GM23338 (cell line): ENCODE data around the gene SYT2. TPM values are rescaled to one million over a fixed set of nuclear protein-coding genes. Genes with fewer than 3 reads are reported as not detected.
A peak's percentile ranks its signal among the peaks of the same experiment; 100 is the strongest.

ENCODE experiments used
- ATAC-seq: fragments of 200-7000 bp; cut with Tn5 transposase; 3 replicates; pipeline ENCODE4 v1.9.1; 2020
- DNase-seq: peaks from one replicate; pipeline ENCODE4 v3.0.0-alpha.2; 2015; ENCODE audit warnings: low spot score
- H2AFZ ChIP-seq: fragments of 200-600 bp; sonication (generic); 2 replicates; pipeline ENCODE4 v1.8.0; 2016; ENCODE audit warnings: antibody characterized with exemption, mild to moderate bottlenecking, moderate library complexity
- H3F3A ChIP-seq: fragments of 200-600 bp; sonication (generic); replicated peaks from 2 replicates; pipeline ENCODE4 v1.8.0; 2017; ENCODE audit warnings: antibody characterized with exemption, mixed run types, low read depth
- H3K27ac ChIP-seq: fragments of 200-600 bp; sonication (generic); 2 replicates; pipeline ENCODE4 v1.6.1; 2016; ENCODE audit warnings: low read depth
- H3K27me3 ChIP-seq: fragments of 200-600 bp; sonication (generic); 2 replicates; pipeline ENCODE4 v1.8.0; 2016; ENCODE audit warnings: mild to moderate bottlenecking, mixed run types, moderate library complexity; ENCODE audit not compliant: insufficient read depth
- H3K36me3 ChIP-seq: fragments of 200-600 bp; sonication (generic); 2 replicates; pipeline ENCODE4 v1.8.0; 2016; ENCODE audit warnings: mild to moderate bottlenecking; ENCODE audit not compliant: insufficient read depth
- H3K4me1 ChIP-seq: fragments of 200-600 bp; sonication (generic); 2 replicates; pipeline ENCODE4 v1.8.0; 2016; ENCODE audit warnings: mild to moderate bottlenecking, moderate library complexity; ENCODE audit not compliant: insufficient read depth
- H3K4me2 ChIP-seq: fragments of 200-600 bp; sonication (generic); 2 replicates; pipeline ENCODE4 v1.7.1; 2017; ENCODE audit warnings: mixed run types
- H3K4me3 ChIP-seq: fragments of 200-600 bp; sonication (generic); 2 replicates; pipeline ENCODE4 v1.6.1; 2016; ENCODE audit warnings: mixed run types
- H3K79me2 ChIP-seq: fragments of 200-600 bp; sonication (generic); replicated peaks from 2 replicates; pipeline ENCODE4 v1.8.0; 2017; ENCODE audit warnings: mild to moderate bottlenecking; ENCODE audit not compliant: insufficient read depth
- H3K9me2 ChIP-seq: fragments of 200-600 bp; sonication (generic); 2 replicates; pipeline ENCODE4 v1.8.0; 2017; ENCODE audit not compliant: insufficient read depth
- H4K20me1 ChIP-seq: fragments of 200-600 bp; sonication (generic); replicated peaks from 2 replicates; pipeline ENCODE4 v1.8.0; 2017; ENCODE audit warnings: mild to moderate bottlenecking; ENCODE audit not compliant: insufficient read depth
- H3K27ac Mint-ChIP-seq: 2 replicates; pipeline ENCODE4 v1.8.0; 2020; ENCODE audit warnings: inconsistent platforms, mild to moderate bottlenecking, moderate library complexity, mixed read lengths
- H3K27me3 Mint-ChIP-seq: 3 replicates; pipeline ENCODE4 v1.8.0; 2022; ENCODE audit warnings: low read depth, mild to moderate bottlenecking, moderate library complexity, mixed read lengths, inconsistent platforms; ENCODE audit not compliant: insufficient read depth, poor library complexity
- H3K36me3 Mint-ChIP-seq: 3 replicates; pipeline ENCODE4 v1.8.0; 2021; ENCODE audit warnings: low read depth, mild to moderate bottlenecking, inconsistent platforms, moderate library complexity, mixed read lengths
- H3K4me1 Mint-ChIP-seq: 3 replicates; pipeline ENCODE4 v1.8.0; 2020; ENCODE audit warnings: mild to moderate bottlenecking, inconsistent platforms, mixed read lengths
- H3K4me3 Mint-ChIP-seq: 3 replicates; pipeline ENCODE4 v1.8.0; 2021; ENCODE audit warnings: moderate library complexity, mild to moderate bottlenecking, inconsistent platforms, mixed read lengths
- H3K9me3 Mint-ChIP-seq: 3 replicates; pipeline ENCODE4 v1.8.0; 2020; ENCODE audit warnings: moderate library complexity, mild to moderate bottlenecking, inconsistent platforms, mixed read lengths
- CREB1 ChIP-seq: fragments of 250-450 bp; sonication (Bioruptor Pico); IDR thresholded peaks from 2 replicates; pipeline ENCODE4 v1.5.0; 2020; ENCODE audit warnings: low read depth, mild to moderate bottlenecking, moderate library complexity
- EZH2 ChIP-seq: fragments of 200-600 bp; sonication (generic); IDR thresholded peaks from one replicate; pipeline ENCODE4 v1.8.0; 2017; ENCODE audit warnings: antibody characterized with exemption, mild to moderate bottlenecking, low read depth; ENCODE audit not compliant: unreplicated experiment
- EZH2phosphoT487 ChIP-seq: fragments of 200-600 bp; sonication (generic); IDR thresholded peaks from one replicate; pipeline ENCODE4 v1.8.1; 2018; ENCODE audit warnings: antibody characterized with exemption; ENCODE audit not compliant: unreplicated experiment
- JUNB ChIP-seq: IDR thresholded peaks from one replicate; pipeline ENCODE4 v1.6.1; 2016; ENCODE audit warnings: antibody characterized with exemption; ENCODE audit not compliant: unreplicated experiment
- NANOG ChIP-seq: IDR thresholded peaks from 2 replicates; pipeline ENCODE4 v1.6.1; 2016; ENCODE audit warnings: antibody characterized with exemption, borderline replicate concordance
- STAT1 ChIP-seq: IDR thresholded peaks from one replicate; pipeline ENCODE4 v1.6.1; 2016; ENCODE audit warnings: antibody characterized with exemption; ENCODE audit not compliant: unreplicated experiment
- ZNF114 ChIP-seq: fragments of 250-450 bp; sonication (Bioruptor Pico); IDR thresholded peaks from 2 replicates; pipeline ENCODE4 v1.5.0; 2020; ENCODE audit warnings: mild to moderate bottlenecking, moderate library complexity
- ZNF331 ChIP-seq: fragments of 250-450 bp; sonication (Bioruptor Pico); IDR thresholded peaks from 2 replicates; pipeline ENCODE4 v1.5.0; 2020; ENCODE audit warnings: low read depth, mild to moderate bottlenecking, moderate library complexity
- polyA plus RNA-seq: library from polyadenylated mRNA; unstranded; fragments of >200 nt; fragmentation: Nextera tagmentation; extraction: Ambion mirVana; gene quantifications from 2 replicates; pipeline ENCODE4 v1.2.1, GENCODE V29; 2016
- total RNA-seq: library from RNA; depleted of rRNA; stranded (reverse); fragments of >200 nt; shearing (Covaris generic); gene quantifications from 2 replicates; pipeline ENCODE4 v1.2.3, GENCODE V29; 2014
- TF ChIP-seq, protein P1 (sequence below): IDR thresholded peaks from 2 replicates; pipeline ENCODE4 v1.6.1; 2016; ENCODE audit warnings: antibody characterized with exemption
- TF ChIP-seq, protein P2 (sequence below): IDR thresholded peaks from one replicate; pipeline ENCODE4 v1.6.1; 2018; ENCODE audit warnings: antibody characterized with exemption; ENCODE audit not compliant: unreplicated experiment
- TF ChIP-seq, protein P3 (sequence below), 2 experiments: fragments of 200-600 bp in 1 of 2; sonication (generic) in 1 of 2; conservative IDR thresholded peaks; 2 replicates each; pipeline versions ENCODE4 v1.5.1 to v1.6.1; 2016 to 2017; ENCODE audit warnings: antibody characterized with exemption in 2 of 2, low read depth in 2 of 2, mild to moderate bottlenecking in 2 of 2, moderate library complexity in 1 of 2

Gene SYT2
- total and polyA plus RNA-seq, 2 experiments from 2014 or later = 2.4 to 12.5 TPM

DNA sequence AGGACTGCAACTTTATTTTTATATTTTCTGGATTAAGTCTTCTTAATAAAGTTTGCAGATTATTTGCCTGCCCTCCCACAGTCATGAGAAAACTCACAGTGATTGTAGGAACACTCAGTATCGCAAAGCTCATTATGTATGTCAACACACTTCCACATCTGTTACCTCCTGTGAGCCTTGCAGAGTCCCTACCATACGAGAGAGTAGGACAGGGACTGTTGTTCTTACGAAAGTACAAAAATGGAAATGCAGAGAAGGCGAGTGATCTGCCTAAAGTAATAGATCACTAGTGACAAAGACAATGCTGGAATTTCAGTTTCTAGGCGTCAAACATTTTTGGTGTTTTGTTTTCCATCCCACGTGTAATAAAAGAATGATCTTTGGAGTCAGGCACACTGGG lies 131.7 kb downstream of the SYT2 start (continued):
- TF ChIP-seq, protein P1, sequence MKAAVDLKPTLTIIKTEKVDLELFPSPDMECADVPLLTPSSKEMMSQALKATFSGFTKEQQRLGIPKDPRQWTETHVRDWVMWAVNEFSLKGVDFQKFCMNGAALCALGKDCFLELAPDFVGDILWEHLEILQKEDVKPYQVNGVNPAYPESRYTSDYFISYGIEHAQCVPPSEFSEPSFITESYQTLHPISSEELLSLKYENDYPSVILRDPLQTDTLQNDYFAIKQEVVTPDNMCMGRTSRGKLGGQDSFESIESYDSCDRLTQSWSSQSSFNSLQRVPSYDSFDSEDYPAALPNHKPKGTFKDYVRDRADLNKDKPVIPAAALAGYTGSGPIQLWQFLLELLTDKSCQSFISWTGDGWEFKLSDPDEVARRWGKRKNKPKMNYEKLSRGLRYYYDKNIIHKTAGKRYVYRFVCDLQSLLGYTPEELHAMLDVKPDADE = no peak
- no peak for TF ChIP-seq NANOG
- no peak for TF ChIP-seq EZH2phosphoT487
- no peak for TF ChIP-seq STAT1
- TF ChIP-seq ZNF114 (CRISPR knock-in tag) = no peak
- no peak for TF ChIP-seq CREB1 (CRISPR knock-in tag)
- TF ChIP-seq, protein P2, sequence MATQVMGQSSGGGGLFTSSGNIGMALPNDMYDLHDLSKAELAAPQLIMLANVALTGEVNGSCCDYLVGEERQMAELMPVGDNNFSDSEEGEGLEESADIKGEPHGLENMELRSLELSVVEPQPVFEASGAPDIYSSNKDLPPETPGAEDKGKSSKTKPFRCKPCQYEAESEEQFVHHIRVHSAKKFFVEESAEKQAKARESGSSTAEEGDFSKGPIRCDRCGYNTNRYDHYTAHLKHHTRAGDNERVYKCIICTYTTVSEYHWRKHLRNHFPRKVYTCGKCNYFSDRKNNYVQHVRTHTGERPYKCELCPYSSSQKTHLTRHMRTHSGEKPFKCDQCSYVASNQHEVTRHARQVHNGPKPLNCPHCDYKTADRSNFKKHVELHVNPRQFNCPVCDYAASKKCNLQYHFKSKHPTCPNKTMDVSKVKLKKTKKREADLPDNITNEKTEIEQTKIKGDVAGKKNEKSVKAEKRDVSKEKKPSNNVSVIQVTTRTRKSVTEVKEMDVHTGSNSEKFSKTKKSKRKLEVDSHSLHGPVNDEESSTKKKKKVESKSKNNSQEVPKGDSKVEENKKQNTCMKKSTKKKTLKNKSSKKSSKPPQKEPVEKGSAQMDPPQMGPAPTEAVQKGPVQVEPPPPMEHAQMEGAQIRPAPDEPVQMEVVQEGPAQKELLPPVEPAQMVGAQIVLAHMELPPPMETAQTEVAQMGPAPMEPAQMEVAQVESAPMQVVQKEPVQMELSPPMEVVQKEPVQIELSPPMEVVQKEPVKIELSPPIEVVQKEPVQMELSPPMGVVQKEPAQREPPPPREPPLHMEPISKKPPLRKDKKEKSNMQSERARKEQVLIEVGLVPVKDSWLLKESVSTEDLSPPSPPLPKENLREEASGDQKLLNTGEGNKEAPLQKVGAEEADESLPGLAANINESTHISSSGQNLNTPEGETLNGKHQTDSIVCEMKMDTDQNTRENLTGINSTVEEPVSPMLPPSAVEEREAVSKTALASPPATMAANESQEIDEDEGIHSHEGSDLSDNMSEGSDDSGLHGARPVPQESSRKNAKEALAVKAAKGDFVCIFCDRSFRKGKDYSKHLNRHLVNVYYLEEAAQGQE = no peak
- TF ChIP-seq, protein P3, sequence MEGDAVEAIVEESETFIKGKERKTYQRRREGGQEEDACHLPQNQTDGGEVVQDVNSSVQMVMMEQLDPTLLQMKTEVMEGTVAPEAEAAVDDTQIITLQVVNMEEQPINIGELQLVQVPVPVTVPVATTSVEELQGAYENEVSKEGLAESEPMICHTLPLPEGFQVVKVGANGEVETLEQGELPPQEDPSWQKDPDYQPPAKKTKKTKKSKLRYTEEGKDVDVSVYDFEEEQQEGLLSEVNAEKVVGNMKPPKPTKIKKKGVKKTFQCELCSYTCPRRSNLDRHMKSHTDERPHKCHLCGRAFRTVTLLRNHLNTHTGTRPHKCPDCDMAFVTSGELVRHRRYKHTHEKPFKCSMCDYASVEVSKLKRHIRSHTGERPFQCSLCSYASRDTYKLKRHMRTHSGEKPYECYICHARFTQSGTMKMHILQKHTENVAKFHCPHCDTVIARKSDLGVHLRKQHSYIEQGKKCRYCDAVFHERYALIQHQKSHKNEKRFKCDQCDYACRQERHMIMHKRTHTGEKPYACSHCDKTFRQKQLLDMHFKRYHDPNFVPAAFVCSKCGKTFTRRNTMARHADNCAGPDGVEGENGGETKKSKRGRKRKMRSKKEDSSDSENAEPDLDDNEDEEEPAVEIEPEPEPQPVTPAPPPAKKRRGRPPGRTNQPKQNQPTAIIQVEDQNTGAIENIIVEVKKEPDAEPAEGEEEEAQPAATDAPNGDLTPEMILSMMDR (conservative IDR thresholded peaks at IDR 0.05; ENCODE audit: low read depth in 2 of 2) = no peak

DNA sequence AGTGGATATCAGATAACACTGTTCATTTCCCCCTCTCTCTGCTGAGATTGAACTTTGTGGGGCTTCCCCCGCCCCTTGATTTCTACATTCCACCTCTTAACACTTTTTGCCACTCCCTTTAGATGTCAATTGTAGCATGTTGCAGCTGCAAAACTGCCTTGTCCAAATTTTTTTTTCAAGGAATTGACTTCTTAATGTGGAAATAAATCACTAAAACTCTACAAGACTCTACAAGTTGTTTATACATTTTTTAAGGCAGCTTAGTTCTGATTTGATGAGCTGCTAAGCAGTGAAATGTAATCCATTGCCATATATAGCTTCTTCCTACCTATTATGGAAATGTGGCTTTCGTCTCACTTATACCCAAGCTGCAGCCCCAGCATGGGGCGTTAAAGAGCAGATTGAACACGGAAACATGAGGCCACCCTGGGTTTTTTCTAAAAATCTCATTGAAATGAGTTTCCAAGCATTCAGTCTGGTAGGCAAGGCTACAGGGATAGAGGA lies 132.2 kb downstream of the SYT2 start:
- Mint-ChIP-seq H3K27ac (peak overlapping the region; percentile 85), H3K9me3 (no peaks in the 10 kb centered on the region), H3K4me1 (peaks cover 38% of the 10 kb centered on the region), H3K36me3 (peaks cover 3% of the 10 kb centered on the region; the same call in 1 of the 3 replicates), H3K4me3 (peak overlapping the region; percentile 23; the same call in 2 of the 3 replicates), H3K27me3 (no peaks in the 10 kb centered on the region)
- Histone ChIP-seq H3K79me2 (no peaks in the 10 kb centered on the region), H3K4me1 (peaks cover 36% of the 10 kb centered on the region), H3K9me2 (no peaks in the 10 kb centered on the region), H3K27me3 (no peaks in the 10 kb centered on the region), H4K20me1 (no peaks in the 10 kb centered on the region), H3F3A (no peaks in the 10 kb centered on the region), H3K4me2 (peak overlapping the region; percentile 53), H3K4me3 (no peak overlapping the region), H3K27ac (peak overlapping the region; percentile 71; the same call in 1 of the 2 replicates), H2AFZ (no peak overlapping the region), H3K36me3 (no peaks in the 10 kb centered on the region)
- DNase-seq (peak; percentile 41), ATAC-seq (peak; percentile 51)
- no peak for TF ChIP-seq ZNF331
- TF ChIP-seq ZNF114 (CRISPR knock-in tag) = no peak
- TF ChIP-seq EZH2 = no peak
- no peak for TF ChIP-seq JUNB
- no peak for TF ChIP-seq NANOG
- TF ChIP-seq, protein P2 = no peak
- TF ChIP-seq, protein P3 (conservative IDR thresholded peaks at IDR 0.05; ENCODE audit: low read depth in 2 of 2) = no peak
- TF ChIP-seq EZH2phosphoT487 = no peak
